Measurements from ENCODE around the gene CLDN15.
"Not testable (repeated sequence)": the region's sequence is repeated elsewhere in the genome, so short reads cannot be mapped to it uniquely, and the experiment has no call there.

The CLDN15 gene

GRCh38 chr7:101205901-101206664, 31.5 kb downstream of the CLDN15 start:
- WGBS, 2 experiments (ENCODE audit: insufficient coverage in 2 of 2) = 95% methylated on average over 25 to 29 of the region's 32 CpGs
- peaks cover under 1% of the 10 kb centered on the region for H3K4me1 ChIP-seq (ENCODE audit: control insufficient read depth, insufficient read depth, low read length, poor library complexity, severe bottlenecking)
- peaks cover 37% of the 10 kb centered on the region for H3K36me3 ChIP-seq (ENCODE audit: control insufficient read depth, insufficient read depth, low read length)
- H3K4me3 ChIP-seq (ENCODE audit: extremely low read depth, insufficient read depth, low read length, poor library complexity, severe bottlenecking) = no peak overlapping the region
- no peak overlapping the region for H3K27ac ChIP-seq (ENCODE audit: low read depth, low read length, severe bottlenecking)
- H3K9me3 ChIP-seq (ENCODE audit: control insufficient read depth, low read length) = no peaks in the 10 kb centered on the region

GRCh38 chr7:101203740-101204738, 33.6 kb downstream of the CLDN15 start:
- peaks cover 21% of the 10 kb centered on the region for H3K36me3 ChIP-seq (ENCODE audit: control insufficient read depth, insufficient read depth, low read length)
- not testable (repeated sequence) for H3K4me1 ChIP-seq (ENCODE audit: control insufficient read depth, insufficient read depth, low read length, poor library complexity, severe bottlenecking); H3K27ac ChIP-seq (ENCODE audit: low read depth, low read length, severe bottlenecking); H3K9me3 ChIP-seq (ENCODE audit: control insufficient read depth, low read length); H3K4me3 ChIP-seq (ENCODE audit: extremely low read depth, insufficient read depth, low read length, poor library complexity, severe bottlenecking)
- 91 to 93% methylated on average over 19 to 20 of the region's 22 CpGs for WGBS, 2 experiments (ENCODE audit: insufficient coverage in 2 of 2)

GRCh38 chr7:101202603-101202918, 35.0 kb downstream of the CLDN15 start:
- Histone ChIP-seq H3K4me1 (ENCODE audit: control insufficient read depth, insufficient read depth, low read length, poor library complexity, severe bottlenecking) (peaks cover 4% of the 10 kb centered on the region), H3K36me3 (ENCODE audit: control insufficient read depth, insufficient read depth, low read length) (peaks cover 9% of the 10 kb centered on the region), H3K9me3 (ENCODE audit: control insufficient read depth, low read length) (no peaks in the 10 kb centered on the region), H3K4me3 (ENCODE audit: extremely low read depth, insufficient read depth, low read length, poor library complexity, severe bottlenecking) (no peak overlapping the region), H3K27ac (ENCODE audit: low read depth, low read length, severe bottlenecking) (no peak overlapping the region)
- 91% methylated on average over 5 of the region's 5 CpGs for WGBS, 2 experiments (ENCODE audit: insufficient coverage in 2 of 2)

- 79 to 83% methylated on average over 61 to 70 of the region's 75 CpGs for WGBS, 2 experiments (ENCODE audit: insufficient coverage in 2 of 2)
- H3K4me3 ChIP-seq (ENCODE audit: extremely low read depth, insufficient read depth, low read length, poor library complexity, severe bottlenecking) = no peak overlapping the region
- no peak overlapping the region for H3K27ac ChIP-seq (ENCODE audit: low read depth, low read length, severe bottlenecking)
- peaks cover 4% of the 10 kb centered on the region for H3K4me1 ChIP-seq (ENCODE audit: control insufficient read depth, insufficient read depth, low read length, poor library complexity, severe bottlenecking)
- H3K9me3 ChIP-seq (ENCODE audit: control insufficient read depth, low read length) = no peaks in the 10 kb centered on the region
- H3K36me3 ChIP-seq (ENCODE audit: control insufficient read depth, insufficient read depth, low read length) = peaks cover 8% of the 10 kb centered on the region
Measured at GRCh38 chr7:101201695-101202602, 35.7 kb downstream of the CLDN15 start.

GRCh38 chr7:101200862-101201599, 36.6 kb downstream of the CLDN15 start, which contains the start of gene MOGAT3:
Gene MOGAT3, minus strand, starts transcription at chr7:101201036. Its CDS starts 182 bp downstream, at chr7:101200854.
- no peak within 1 kb of the TSS for H3K4me3 ChIP-seq (ENCODE audit: extremely low read depth, insufficient read depth, low read length, poor library complexity, severe bottlenecking)
- H3K4me1 ChIP-seq (ENCODE audit: control insufficient read depth, insufficient read depth, low read length, poor library complexity, severe bottlenecking) = peaks cover 4% of the 10 kb centered on the region
- no peaks in the 10 kb centered on the region for H3K9me3 ChIP-seq (ENCODE audit: control insufficient read depth, low read length)
- WGBS, 2 experiments (ENCODE audit: insufficient coverage in 2 of 2) = 54 to 71% methylated on average over 8 to 10 of the region's 21 CpGs
- no peak within 1 kb of the TSS for H3K27ac ChIP-seq (ENCODE audit: low read depth, low read length, severe bottlenecking)
- peaks cover 2% of the 10 kb centered on the region for H3K36me3 ChIP-seq (ENCODE audit: control insufficient read depth, insufficient read depth, low read length)

- no peaks in the 10 kb centered on the region for H3K9me3 ChIP-seq (ENCODE audit: control insufficient read depth, low read length)
- H3K36me3 ChIP-seq (ENCODE audit: control insufficient read depth, insufficient read depth, low read length) = no peaks in the 10 kb centered on the region
- 67% methylated on average over 1 of the region's 2 CpGs; no CpG with 5 or more reads in 1 of the 2 experiments for WGBS, 2 experiments (ENCODE audit: insufficient coverage in 2 of 2)
- no peak overlapping the region for H3K27ac ChIP-seq (ENCODE audit: low read depth, low read length, severe bottlenecking)
- H3K4me1 ChIP-seq (ENCODE audit: control insufficient read depth, insufficient read depth, low read length, poor library complexity, severe bottlenecking) = peaks cover 4% of the 10 kb centered on the region
- H3K4me3 ChIP-seq (ENCODE audit: extremely low read depth, insufficient read depth, low read length, poor library complexity, severe bottlenecking) = no peak overlapping the region
Measured at GRCh38 chr7:101200504-101200861, 37.1 kb downstream of the CLDN15 start.

GRCh38 chr7:101199522-101199921, 38.1 kb downstream of the CLDN15 start:
- not testable (repeated sequence) for H3K27ac ChIP-seq (ENCODE audit: low read depth, low read length, severe bottlenecking); H3K36me3 ChIP-seq (ENCODE audit: control insufficient read depth, insufficient read depth, low read length)
- WGBS, 2 experiments (ENCODE audit: insufficient coverage in 2 of 2) = 87 to 97% methylated on average over 7 to 8 of the region's 10 CpGs

GRCh38 chr7:101198476-101198875, 39.1 kb downstream of the CLDN15 start:
- peaks cover 4% of the 10 kb centered on the region for H3K4me1 ChIP-seq (ENCODE audit: control insufficient read depth, insufficient read depth, low read length, poor library complexity, severe bottlenecking)
- H3K9me3 ChIP-seq (ENCODE audit: control insufficient read depth, low read length) = no peaks in the 10 kb centered on the region
- WGBS, 2 experiments (ENCODE audit: insufficient coverage in 2 of 2) = 82 to 89% methylated on average over 12 of the region's 14 CpGs
- no peaks in the 10 kb centered on the region for H3K36me3 ChIP-seq (ENCODE audit: control insufficient read depth, insufficient read depth, low read length)
- H3K4me3 ChIP-seq (ENCODE audit: extremely low read depth, insufficient read depth, low read length, poor library complexity, severe bottlenecking) = no peak overlapping the region
- no peak overlapping the region for H3K27ac ChIP-seq (ENCODE audit: low read depth, low read length, severe bottlenecking)

More at GRCh38 chr7:101199522-101199921, 38.1 kb downstream of the CLDN15 start:
- H3K4me3 ChIP-seq (ENCODE audit: extremely low read depth, insufficient read depth, low read length, poor library complexity, severe bottlenecking); H3K4me1 ChIP-seq (ENCODE audit: control insufficient read depth, insufficient read depth, low read length, poor library complexity, severe bottlenecking); H3K9me3 ChIP-seq (ENCODE audit: control insufficient read depth, low read length): not testable (repeated sequence)

GRCh38 chr7:101197991-101198390, 39.6 kb downstream of the CLDN15 start:
- H3K36me3 ChIP-seq (ENCODE audit: control insufficient read depth, insufficient read depth, low read length) = no peaks in the 10 kb centered on the region
- no peak overlapping the region for H3K4me3 ChIP-seq (ENCODE audit: extremely low read depth, insufficient read depth, low read length, poor library complexity, severe bottlenecking)
- 93 to 96% methylated on average over 19 to 20 of the region's 21 CpGs for WGBS, 2 experiments (ENCODE audit: insufficient coverage in 2 of 2)
- no peak overlapping the region for H3K27ac ChIP-seq (ENCODE audit: low read depth, low read length, severe bottlenecking)
- H3K9me3 ChIP-seq (ENCODE audit: control insufficient read depth, low read length) = no peaks in the 10 kb centered on the region
- H3K4me1 ChIP-seq (ENCODE audit: control insufficient read depth, insufficient read depth, low read length, poor library complexity, severe bottlenecking) = peaks cover 4% of the 10 kb centered on the region
